Measurements from ENCODE around the gene C1QL1. TPM values are rescaled to one million over a fixed set of nuclear protein-coding genes. Genes with fewer than 3 reads are reported as not detected.
"Not testable (repeated sequence)": the region's sequence is repeated elsewhere in the genome, so short reads cannot be mapped to it uniquely, and the experiment has no call there.

C1QL1 gene
- total RNA-seq, 1 donor from 2014 or later, result 0.97 TPM

DNA sequence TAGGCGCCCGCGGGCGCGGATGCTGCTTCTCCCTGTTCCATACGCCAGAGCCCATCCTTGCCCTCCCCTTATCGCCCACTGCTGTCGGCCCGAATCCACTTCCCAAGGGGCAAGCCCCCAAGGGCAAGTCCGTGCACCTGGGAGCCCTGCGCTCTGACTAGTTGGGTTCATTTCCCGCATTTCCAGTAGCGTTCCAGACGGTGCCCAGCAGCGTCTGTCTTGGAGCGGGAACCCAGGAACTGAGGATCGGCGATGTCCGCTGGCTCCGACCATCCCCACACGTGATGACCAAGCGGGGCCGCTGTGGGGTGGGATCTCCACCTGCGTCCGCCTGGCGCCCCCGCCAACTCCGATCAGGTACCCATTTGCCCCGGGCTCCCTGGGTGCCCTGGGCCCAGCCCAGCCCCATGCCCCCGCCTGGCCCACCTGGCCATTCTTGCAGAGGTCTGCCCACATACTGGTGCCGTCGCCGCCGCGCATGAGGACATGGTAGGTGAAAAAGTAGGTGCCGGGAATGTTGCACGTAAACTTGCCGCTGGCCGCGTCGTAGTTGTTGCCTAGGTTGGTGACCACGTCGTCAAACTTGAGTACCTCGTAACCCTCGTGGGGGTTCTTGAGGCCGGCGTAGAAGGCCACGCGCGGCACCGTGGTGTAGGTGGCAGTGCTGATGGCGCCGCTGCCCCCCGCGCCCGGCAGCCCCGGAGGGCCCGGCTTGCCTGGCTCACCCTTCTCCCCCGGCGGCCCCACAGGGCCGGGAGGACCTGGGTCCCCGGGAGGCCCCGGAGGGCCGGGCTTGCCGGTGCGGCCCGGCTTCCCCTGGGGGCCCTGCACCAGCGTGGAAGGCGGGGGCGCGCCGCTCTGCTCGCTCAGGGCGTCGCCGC is 837 bp downstream of the C1QL1 start:
- no peak for DNase-seq (ENCODE audit: low spot score)

DNA sequence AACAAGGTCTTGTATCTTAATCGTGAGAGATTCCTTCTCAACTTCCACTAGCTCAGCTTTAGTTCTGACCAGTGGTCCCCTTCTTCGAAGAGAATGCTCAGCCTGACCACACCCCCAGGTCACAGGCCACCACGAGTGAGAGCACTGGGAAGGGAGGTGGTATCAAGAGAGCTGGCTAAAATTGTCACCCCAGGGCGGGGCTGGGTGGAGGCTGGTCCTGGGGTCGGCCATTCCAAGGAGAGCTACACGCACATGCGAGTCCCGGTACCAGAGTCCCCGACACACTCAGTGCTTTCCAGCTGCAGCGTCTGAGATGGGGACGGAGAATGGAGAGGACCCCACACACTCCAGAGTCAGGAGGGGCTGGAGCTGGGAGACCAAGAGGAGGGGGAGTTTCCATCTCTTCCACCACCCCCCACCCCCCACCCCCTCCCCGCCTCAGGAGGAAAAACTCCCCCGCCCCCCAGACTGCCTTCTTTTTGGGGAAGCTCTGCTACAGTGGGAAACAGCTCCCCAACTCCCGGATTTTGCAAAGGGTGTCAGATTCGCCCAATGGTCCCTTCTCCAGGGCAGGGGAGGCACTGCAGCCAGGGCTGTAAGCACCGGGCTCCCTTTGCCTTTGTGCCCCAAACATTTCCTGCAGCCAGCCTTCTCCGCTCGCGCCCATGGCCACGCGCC is 1.6 kb downstream of the C1QL1 start:
- intact Hi-C loops (cut with DNase I), result loop anchor here (5.0 kb wide), 1 partner anchor 51 kb away; no protein-coding TSS in a partner anchor
- no peak for DNase-seq (ENCODE audit: low spot score)

More for the DNA sequence above, 837 bp downstream of the C1QL1 start:
- intact Hi-C loops (cut with DNase I), result loop anchor here (5.0 kb wide), 1 partner anchor 50 kb away; no protein-coding TSS in a partner anchor

DNA sequence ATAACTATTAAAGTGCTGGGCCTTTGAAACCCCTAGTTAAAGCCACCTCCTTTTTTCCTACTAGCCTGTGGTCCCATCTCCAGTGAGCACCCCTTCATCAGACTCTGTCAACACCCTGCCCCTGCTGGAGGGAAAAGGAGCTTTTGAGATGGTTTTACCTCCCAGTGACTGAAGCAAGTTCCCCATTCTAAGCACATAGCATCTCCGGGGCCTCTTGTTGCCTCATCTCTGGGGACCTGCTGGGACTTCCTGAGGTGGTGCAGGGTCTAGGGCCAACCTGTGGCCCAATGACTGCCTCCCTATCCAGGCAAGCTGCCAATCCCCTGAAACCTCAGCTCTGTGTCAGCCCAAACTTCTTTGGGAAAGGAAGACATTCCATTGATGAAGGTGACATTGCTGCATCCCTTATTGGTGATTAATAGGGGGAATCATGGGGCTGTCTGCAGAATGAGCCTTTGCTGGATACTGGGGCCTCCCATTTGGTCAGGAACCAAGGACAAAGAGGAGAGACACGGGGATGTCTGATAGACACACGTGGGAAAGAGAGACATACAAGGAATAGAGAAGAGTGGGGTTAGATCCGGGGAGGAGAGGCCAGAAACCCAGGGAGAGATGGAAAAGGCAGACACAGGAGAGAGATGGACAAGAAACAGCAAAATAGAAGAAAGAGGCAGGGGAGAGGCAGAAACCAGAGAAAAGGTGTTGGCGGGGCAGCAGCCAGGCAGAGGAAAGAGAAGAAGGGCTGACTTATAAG is 2.4 kb downstream of the C1QL1 start:
- DNase-seq (ENCODE audit: low spot score), result no peak
- intact Hi-C loops (cut with DNase I), result loop anchor here (5.0 kb wide), 1 partner anchor 52 kb away; no protein-coding TSS in a partner anchor

DNA sequence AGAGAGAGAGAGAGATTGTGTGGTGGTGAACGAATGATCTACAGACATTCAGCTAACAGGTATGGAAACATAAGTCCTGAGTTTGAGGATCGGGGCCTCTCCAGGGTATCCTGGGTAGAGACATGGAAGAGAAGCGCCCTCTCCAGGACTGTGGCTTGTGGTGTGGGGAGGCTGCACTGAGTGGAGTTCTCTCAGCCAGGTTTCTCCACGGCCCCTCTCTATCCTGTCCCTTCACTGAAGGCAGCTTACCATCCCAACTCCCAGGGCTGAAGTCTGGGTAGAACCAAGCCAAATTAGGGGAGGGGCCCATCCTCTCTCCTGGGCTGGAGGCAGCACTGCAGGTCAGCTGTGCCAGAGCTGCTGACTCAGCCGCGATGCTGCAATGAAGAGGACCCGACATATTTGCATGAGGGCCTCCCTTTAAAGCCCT is 6.2 kb downstream of the C1QL1 start:
- no peak for DNase-seq (ENCODE audit: low spot score)
- intact Hi-C loops (cut with DNase I), result no loop called here

DNA sequence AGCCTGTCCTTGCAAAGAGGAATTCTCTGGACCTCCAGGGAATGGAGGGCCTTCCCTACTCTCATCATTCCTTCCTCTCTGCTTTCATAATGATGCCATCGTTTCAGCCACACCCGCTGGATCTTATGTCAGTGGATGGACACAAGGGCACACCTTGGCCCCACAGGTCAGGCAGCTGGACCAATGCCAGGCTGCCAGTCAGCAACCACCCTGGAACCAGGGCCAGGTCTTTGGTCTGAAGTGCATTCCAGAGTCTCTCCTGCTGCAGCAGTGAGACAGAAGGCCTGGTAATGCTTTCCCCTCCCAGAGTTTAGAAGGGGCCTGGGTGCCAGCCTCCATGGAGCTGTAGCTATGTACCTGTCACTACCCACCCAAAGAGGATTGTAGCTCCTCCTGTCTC is 7.4 kb downstream of the C1QL1 start:
- intact Hi-C loops (cut with DNase I), result no loop called here
- no peak for DNase-seq (ENCODE audit: low spot score)

DNA sequence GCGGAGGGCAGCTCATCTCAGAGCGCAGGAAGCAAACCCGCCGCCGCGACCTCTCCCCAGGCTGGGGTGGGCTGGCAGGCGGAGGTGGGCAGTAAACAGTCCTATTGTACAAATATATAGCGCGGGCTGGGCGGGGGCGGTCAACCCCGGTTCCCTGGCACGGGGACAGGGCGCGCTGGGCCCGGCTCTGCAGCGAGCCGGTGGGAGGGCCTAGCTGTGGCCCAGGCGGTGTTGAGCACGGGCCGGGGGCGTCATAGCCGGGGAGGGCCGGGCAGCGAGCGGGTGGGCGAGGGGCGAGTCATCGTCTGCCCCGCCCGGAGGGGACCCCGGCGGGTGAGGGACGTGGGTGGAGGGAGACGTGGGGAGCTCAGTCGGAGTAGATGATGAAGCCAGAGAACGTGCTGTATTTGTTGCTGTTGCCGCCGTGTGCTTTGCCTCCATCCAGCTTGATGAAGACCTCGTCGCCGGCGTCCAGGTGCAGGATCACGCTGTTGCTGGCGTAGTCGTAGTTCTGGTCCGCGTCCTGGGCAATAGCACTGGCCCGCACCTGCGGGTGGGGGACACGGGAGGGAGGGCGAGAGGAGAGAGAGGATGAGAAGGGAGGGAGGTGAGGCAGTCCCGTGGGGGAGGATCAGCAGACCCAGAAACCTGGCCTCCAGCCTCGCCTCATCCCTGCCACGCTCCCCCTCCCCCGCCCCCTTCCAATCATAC is 8.1 kb downstream of the C1QL1 start:
- no peak for DNase-seq (ENCODE audit: low spot score)
- intact Hi-C loops (cut with DNase I), result no loop called here

DNA sequence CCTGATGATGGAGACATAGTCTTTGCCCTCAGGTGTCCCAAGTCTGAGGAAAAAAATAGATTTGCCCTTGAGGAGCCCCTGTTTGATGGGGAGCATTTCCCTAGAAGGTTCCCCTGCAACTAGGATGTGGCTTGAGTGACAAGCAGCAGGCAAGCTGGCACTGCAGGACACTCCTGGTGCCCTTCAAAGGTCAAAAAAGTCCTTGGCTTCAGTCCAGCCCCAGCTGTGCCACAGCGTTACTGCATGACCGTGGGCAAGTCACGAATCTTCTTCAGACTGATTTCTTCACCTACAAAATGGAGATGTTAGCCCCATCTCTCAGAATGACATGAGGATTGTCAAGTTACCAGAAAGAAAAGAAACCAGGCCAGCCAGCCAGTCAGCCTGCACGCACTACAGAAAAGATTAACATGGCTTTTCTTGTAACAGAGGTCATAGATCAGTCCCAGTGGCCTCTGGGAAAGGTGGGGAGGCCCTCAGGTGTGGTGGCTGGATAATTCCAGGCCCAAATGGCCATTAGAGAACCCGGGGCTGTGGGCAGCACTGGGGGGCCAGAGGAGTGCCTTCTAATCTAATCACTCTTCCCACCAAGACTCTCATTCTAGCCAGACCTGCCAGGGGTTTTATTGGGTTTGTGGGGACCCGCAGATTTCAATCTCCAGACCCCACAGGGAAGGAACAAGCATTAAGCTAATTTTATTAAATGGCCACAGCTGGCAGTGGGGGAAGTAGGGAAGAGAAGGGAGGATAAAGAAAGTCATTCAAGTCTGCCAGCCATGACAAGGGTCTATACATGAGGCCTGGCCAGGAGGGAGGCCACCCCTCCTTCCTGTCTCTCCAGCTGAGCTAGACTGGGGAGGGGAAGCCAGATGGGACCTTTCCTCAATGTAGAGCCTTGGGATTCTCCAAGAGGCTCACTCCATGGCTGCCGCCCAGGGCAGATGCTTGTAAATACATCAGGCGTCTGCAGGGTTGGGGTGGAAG is 10.8 kb downstream of the C1QL1 start:
- peak; percentile 53 for DNase-seq (ENCODE audit: low spot score)
- intact Hi-C loops (cut with DNase I), result no loop called here

DNA sequence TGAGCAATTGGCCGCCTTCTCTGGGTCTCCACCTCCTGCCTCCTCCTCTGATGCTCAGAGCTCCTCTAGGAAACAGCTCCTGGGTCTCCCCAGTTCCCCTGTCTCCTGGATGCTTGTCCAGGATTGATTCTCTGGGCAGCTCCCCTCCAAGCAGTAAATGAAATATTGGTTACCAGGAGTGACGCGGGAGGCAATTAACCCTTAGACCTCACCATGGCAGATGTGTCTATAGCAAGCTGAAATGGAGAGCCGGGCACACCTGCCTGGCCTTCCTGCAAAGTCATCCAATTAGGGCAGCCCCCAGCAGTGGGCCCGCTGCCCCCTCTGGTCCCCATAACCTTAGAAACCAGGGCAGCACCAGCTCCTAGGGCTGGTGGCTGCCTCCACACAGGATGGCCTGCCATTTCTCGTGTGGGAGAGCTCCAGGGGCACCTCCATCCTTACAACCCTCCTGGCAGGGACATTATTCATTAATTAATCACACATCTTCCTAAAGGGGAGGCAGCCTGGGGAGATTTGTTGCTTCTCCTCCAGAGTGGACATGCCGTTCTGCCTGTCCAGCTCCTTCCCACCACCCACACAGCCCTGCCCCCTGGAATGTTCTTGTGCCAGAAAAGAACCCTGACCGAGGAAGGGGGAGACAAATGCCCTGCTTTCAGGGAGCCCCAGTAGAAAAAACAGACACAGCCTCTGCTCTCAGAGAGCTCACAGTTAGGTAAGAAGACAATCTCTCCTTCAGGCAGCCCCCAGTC is 12.3 kb downstream of the C1QL1 start:
- intact Hi-C loops (cut with DNase I), result no loop called here
- peak; percentile 31 for DNase-seq (ENCODE audit: low spot score)

DNA sequence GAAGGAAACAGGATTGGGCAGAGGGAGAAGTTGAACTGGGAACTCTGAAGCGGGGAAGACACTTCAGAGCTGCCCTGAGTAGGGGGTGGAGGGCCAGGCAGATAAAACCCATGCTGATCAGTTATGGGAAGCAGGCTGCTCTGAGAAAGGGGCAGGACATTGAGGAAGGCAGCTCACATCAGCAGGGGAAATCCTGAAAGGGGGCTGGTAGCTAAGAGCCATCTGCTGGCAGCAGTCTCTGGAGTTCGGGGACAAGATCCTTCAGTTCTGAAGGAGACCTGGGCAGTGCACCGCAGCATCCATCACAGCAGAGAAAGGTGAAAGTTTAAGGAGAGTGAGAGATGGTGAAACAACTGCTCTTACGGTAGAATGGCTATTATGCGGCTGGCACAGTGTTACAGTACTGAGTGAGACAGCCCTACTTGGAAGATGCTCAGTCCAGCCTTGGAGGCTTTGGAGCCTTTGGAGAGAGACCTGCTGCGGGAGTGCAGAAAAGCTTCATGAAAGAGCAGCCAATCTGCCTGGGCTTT is 15.1 kb downstream of the C1QL1 start:
- peak; percentile 15 for DNase-seq (ENCODE audit: low spot score)
- intact Hi-C loops (cut with DNase I), result no loop called here

DNA sequence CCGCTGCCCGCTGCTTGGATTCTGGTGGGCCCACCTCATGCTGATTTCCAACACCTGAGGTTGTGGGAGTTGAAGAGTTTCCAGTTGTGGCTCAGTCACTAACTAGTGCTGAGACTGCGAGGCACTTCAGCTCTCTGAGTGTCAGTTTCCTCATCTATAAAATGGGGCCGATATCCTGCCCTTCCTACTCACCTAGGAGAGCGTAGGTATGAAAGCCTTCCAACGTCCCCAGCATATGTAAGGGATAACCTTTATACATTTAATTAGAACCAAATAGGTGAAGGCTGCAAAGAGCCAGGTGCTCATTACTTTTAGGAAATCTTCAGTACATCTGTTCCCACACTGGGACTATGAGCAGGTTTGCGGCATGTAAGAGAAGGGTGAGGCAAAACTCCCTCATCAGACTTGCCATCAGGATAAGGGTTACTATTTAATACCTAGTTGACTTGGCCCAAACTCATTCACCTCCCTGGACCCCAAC is 19.7 kb downstream of the C1QL1 start:
- intact Hi-C loops (cut with DNase I), result no loop called here
- DNase-seq (ENCODE audit: low spot score), result no peak

DNA sequence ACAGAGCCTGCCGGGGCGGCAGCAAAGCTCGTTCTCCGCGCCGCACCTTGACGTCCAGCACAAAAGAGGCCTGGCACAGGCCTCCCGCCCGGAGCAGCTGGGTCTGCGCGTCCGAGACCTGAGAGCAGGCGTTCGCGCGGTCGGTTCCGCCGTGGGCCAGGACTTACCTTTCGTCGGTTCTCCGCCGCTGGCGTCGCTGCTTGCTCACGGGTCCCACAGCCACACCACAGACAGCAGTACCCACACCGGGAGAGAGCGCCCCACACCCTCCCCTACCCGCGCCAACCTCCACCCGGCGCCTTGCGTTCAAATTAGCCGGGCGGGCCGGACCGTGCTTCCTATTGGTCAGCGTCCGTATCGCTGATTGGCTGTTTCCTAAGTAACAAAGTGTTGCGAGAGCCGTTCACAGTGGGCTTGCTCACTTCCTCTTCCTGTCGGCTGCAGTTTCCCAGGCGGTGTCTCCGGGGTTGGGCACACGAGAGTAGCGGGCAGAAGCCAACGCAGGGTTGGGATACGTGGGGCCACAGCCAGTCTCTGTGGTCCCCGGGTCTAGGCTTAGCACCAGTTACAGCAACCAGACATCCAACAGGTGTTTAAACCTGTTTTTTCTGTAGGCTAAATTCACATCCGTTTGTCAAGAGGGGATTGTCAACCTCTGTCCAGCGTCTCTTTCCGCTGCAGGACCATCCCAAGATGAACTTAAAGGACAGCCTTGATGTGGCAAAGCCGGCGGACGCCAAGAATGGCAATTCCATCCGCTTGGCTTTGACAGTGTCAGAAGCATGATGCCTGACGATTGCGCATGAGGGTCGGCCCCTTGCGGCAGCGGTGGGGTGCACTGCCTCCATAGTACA is 20.4 kb downstream of the C1QL1 start, which contains the start of gene KIF18B:
TSS of gene KIF18B (minus strand) at position 313 of the 854 bp plus-strand sequence. CDS start 11,429 bp downstream, outside the sequence.
- intact Hi-C loops (cut with DNase I), result no loop called here
- peak; percentile 95 for DNase-seq (ENCODE audit: low spot score)

DNA sequence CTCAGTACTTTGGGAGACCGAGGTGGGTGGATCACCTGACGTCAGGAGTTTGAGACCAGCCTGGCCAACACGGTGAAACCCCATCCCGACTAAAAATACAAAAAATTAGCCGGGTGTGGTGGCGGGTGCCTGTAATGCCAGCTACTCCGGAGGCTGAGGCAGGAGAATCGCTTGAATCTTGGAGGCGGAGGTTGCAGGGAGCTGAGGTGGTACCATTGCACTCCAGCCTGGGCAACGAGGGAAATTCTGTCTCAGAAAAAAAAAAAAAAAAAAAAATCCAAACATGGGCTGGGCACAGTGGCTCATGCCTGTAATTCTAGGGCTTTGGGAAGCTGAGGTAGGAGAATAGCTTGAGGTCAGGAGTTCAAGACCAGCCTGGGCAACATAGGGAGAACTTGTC is 22.5 kb downstream of the C1QL1 start:
- DNase-seq (ENCODE audit: low spot score), result peak; percentile 26
- intact Hi-C loops (cut with DNase I), result not testable (repeated sequence)

DNA sequence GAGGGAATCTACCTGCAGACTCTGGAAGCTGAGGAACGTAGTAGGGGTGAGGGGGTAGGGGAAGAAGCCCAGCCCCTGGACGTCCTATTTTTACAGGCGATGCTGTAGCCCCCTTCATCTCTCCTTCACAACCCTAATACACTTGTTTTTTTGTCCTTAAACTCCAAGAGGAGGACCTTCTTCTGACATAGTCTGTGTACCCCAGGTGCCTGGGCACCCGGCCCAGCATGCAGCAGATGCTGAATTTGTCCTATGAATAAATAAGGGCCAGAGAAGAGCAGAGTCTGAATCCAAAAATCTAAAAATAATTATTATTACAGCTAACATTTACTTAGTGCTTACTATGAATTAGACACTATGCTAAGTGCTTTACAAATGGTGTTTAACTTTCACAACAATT is 25.6 kb downstream of the C1QL1 start:
- intact Hi-C loops (cut with DNase I), result no loop called here
- DNase-seq (ENCODE audit: low spot score), result peak; percentile 5

DNA sequence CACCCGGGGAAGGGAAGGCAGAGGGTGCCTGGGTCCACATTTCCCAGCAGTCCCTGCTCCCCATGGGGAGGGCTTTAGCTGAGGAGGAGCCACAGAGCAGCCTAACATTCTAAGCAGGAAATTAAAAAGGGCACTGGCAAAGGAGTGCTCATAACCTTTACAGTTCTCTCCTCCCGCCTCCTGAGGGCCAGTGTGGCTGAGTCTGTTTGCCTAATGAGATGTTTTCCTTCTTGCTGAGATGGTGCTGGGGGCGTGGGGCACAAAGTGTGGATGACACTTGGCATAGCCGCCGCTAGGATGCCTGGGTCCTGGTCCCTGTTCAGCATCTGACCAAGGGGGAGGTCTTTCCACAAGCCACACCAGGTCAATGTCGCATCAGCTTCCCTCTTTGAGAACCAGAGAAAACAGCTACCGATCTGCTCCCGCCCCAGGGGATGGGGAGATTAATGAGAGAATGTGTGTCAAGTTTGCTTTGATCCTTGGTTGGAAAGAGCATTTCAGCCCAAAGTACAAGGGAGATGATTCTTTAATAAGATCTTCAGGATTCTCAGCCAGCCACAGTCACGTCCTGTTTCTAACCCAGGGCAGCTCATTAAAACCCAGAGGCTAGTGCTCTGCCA is 26.3 kb downstream of the C1QL1 start:
- intact Hi-C loops (cut with DNase I), result no loop called here
- DNase-seq (ENCODE audit: low spot score), result peak; percentile 56

DNA sequence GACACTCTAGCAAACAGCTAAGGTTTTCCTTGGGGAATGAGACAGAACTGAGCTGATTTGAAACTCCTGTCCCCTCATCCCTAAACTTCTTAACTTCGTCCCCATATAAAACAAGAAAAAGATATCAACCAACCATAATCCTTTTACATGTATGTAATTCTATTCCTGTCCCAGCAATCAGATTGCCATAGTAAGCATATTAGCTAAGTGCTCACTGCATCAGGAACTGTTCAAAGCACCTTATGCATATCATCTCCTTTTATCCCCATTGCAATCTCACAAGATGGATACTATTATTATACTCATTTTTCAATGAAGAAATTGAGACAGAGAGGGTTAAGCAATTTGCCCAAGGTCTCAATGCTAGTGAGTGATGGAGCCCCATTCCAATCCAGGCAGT is 27.3 kb downstream of the C1QL1 start:
- intact Hi-C loops (cut with DNase I), result no loop called here
- DNase-seq (ENCODE audit: low spot score), result no peak

DNA sequence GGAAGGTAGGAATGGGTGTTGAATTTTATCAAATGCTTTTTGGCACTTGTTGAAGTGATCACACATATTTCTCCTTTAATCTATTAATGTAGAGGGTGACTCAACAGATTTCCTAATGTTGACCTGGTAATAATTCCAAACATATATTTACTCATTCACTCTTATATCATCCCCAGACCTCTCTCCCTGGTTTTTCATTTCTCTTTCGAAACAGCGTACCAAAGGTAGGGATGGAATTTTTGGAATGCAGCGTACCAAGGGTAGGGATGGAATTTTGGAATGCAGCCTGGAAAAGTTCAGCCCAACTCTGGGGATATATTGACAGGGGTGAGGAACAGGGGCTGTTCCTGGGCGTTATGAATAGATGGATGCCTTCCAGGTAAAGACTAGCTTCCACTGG is 27.8 kb downstream of the C1QL1 start:
- DNase-seq (ENCODE audit: low spot score), result no peak
- intact Hi-C loops (cut with DNase I), result no loop called here
